Caco-2 (cell line): ENCODE measurements around the gene ZBBX. TPM values are rescaled to one million over a fixed set of nuclear protein-coding genes. Genes with fewer than 3 reads are reported as not detected.

Experiments
- BruUV-seq: library from RNA; stranded (reverse); fragments of 400-500 nt; replicated peaks from 2 replicates; lab custom pipeline; 2021; lab: Mats Ljungman, UMichigan
- CTCF ChIA-PET: fragments of 300-600 bp; sonication (Branson Sonifier 250); formaldehyde crosslinking; loops from one replicate; lab custom pipeline; 2022; ENCODE audit warnings: antibody characterized with exemption; lab: Charles Lee
- POLR2A ChIA-PET: fragments of 300-600 bp; sonication (Branson Sonifier 250); formaldehyde crosslinking; loops from one replicate; lab custom pipeline; 2022; ENCODE audit warnings: antibody characterized with exemption; lab: Charles Lee
- DNase-seq, 2 experiments: peaks; one replicate each; pipeline versions ENCODE4 v3.0.0 to v3.0.0-alpha.2; 2020 to 2022
- H3K27me3 ChIP-seq: replicated peaks from 2 replicates; pipeline ENCODE4 v1.6.0; 2011; ENCODE audit warnings: low read length; ENCODE audit not compliant: control insufficient read depth, insufficient read depth
- H3K36me3 ChIP-seq: 2 replicates; pipeline ENCODE4 v1.5.1; 2011; ENCODE audit warnings: low read length; ENCODE audit not compliant: control insufficient read depth, insufficient read depth
- H3K4me1 ChIP-seq: fragments of 250-450 bp; sonication (Bioruptor Pico); 2 replicates; pipeline ENCODE4 v1.5.1; 2020; ENCODE audit warnings: mild to moderate bottlenecking
- H3K4me3 ChIP-seq: 2 replicates; pipeline ENCODE4 v1.5.1; 2011; ENCODE audit warnings: low read depth, mild to moderate bottlenecking, control low read depth, low read length
- H3K9me3 ChIP-seq: fragments of 250-450 bp; sonication (Bioruptor Pico); 2 replicates; pipeline ENCODE4 v1.5.1; 2020; ENCODE audit warnings: mild to moderate bottlenecking, moderate library complexity
- H3K27ac Mint-ChIP-seq: one replicate; pipeline ENCODE4 v1.8.0; 2022; ENCODE audit warnings: mixed read lengths; ENCODE audit not compliant: unreplicated experiment
- H3K27me3 Mint-ChIP-seq: one replicate; pipeline ENCODE4 v1.8.0; 2022; ENCODE audit warnings: mixed read lengths; ENCODE audit not compliant: insufficient read depth, unreplicated experiment
- H3K36me3 Mint-ChIP-seq: one replicate; pipeline ENCODE4 v1.8.0; 2022; ENCODE audit warnings: mild to moderate bottlenecking, mixed read lengths; ENCODE audit not compliant: insufficient read depth, unreplicated experiment
- H3K4me1 Mint-ChIP-seq: one replicate; pipeline ENCODE4 v1.8.0; 2022; ENCODE audit warnings: low read depth, mixed read lengths; ENCODE audit not compliant: unreplicated experiment
- H3K4me3 Mint-ChIP-seq: one replicate; pipeline ENCODE4 v1.8.0; 2022; ENCODE audit warnings: mild to moderate bottlenecking, moderate library complexity, mixed read lengths; ENCODE audit not compliant: unreplicated experiment
- H3K9me3 Mint-ChIP-seq: one replicate; pipeline ENCODE4 v1.8.0; 2022; ENCODE audit warnings: mixed read lengths; ENCODE audit not compliant: unreplicated experiment
- CTCF ChIP-seq, 2 experiments: fragments of 200-600 bp in 1 of 2; IDR thresholded peaks; 1 replicate in 1 of 2; 2 replicates in 1 of 2; pipeline versions ENCODE4 v1.5.1 to v1.8.0; 2011 to 2022; ENCODE audit warnings: antibody characterized with exemption in 1 of 2, control low read depth in 1 of 2, inconsistent platforms in 1 of 2, low read depth in 1 of 2, low read length in 1 of 2, mild to moderate bottlenecking in 1 of 2, moderate library complexity in 1 of 2; ENCODE audit not compliant: insufficient read depth in 1 of 2, severe bottlenecking in 1 of 2, unreplicated experiment in 1 of 2
- intact Hi-C: fragments of 100-400 bp; cut with micrococcal nuclease; formaldehyde crosslinking; loops from one replicate; pipeline ENCODE4 v1.10.0; 2022; ENCODE audit not compliant: unreplicated experiment
- total RNA-seq: library from RNA; stranded (reverse); gene quantifications from 2 replicates; pipeline ENCODE4 v1.2.3, GENCODE V29; 2022

ZBBX gene
- total RNA-seq, 1 experiment from 2014 or later, result not detected

GRCh38 chr3:167203062-167203461, 177.0 kb downstream of the ZBBX start:
- BruUV-seq, result no TSS peak
- H3K27me3 Mint-ChIP-seq, result no peaks in the 10 kb centered on the region
- DNase-seq, result no peak
- Histone ChIP-seq H3K4me3 (no peak overlapping the region), H3K4me1 (no peaks in the 10 kb centered on the region), H3K36me3 (no peaks in the 10 kb centered on the region), H3K27me3 (no peaks in the 10 kb centered on the region), H3K9me3 (no peaks in the 10 kb centered on the region)
- intact Hi-C loops, result no loop called here
- no peak overlapping the region for H3K27ac Mint-ChIP-seq
- H3K4me3 Mint-ChIP-seq, result no peak overlapping the region
- no peaks in the 10 kb centered on the region for H3K4me1 Mint-ChIP-seq
- H3K36me3 Mint-ChIP-seq, result no peaks in the 10 kb centered on the region
- CTCF ChIA-PET, result no interaction called here
- no peak for TF ChIP-seq CTCF (IDR thresholded peaks at IDR 0.05; ENCODE audit: insufficient read depth in 1 of 2, low read depth in 1 of 2, low read length in 1 of 2, severe bottlenecking in 1 of 2, unreplicated experiment in 1 of 2)
- no peaks in the 10 kb centered on the region for H3K9me3 Mint-ChIP-seq
- POLR2A ChIA-PET, result no interaction called here

- Mint-ChIP-seq H3K9me3 (no peaks in the 10 kb centered on the region), H3K4me3 (no peak overlapping the region)
These were observed 181.0 kb downstream of the ZBBX start for GRCh38 chr3:167198949-167199600.

More at GRCh38 chr3:167198949-167199600, 181.0 kb downstream of the ZBBX start:
- POLR2A ChIA-PET, result no interaction called here
- Histone ChIP-seq H3K4me1 (no peaks in the 10 kb centered on the region), H3K36me3 (no peaks in the 10 kb centered on the region), H3K9me3 (no peaks in the 10 kb centered on the region), H3K27me3 (no peaks in the 10 kb centered on the region), H3K4me3 (no peak overlapping the region)
- CTCF ChIA-PET, result no interaction called here
- no peak for DNase-seq
- H3K36me3 Mint-ChIP-seq, result no peaks in the 10 kb centered on the region
- no peaks in the 10 kb centered on the region for H3K27me3 Mint-ChIP-seq
- H3K27ac Mint-ChIP-seq, result no peak overlapping the region
- H3K4me1 Mint-ChIP-seq, result no peaks in the 10 kb centered on the region
- no peak for TF ChIP-seq CTCF (IDR thresholded peaks at IDR 0.05; ENCODE audit: insufficient read depth in 1 of 2, low read depth in 1 of 2, low read length in 1 of 2, severe bottlenecking in 1 of 2, unreplicated experiment in 1 of 2)
- intact Hi-C loops, result no loop called here
- BruUV-seq, result no TSS peak

Other genes with a start within 250 kb of the ZBBX start
- gene SERPINI2, start 93.7 kb upstream of the ZBBX start, total RNA-seq, result not detected in 2 replicates